Glutamatergic neuron (in vitro differentiated cells): Measurements from ENCODE around the gene SLC39A8. TPM values are rescaled to one million over a fixed set of nuclear protein-coding genes. Genes with fewer than 3 reads are reported as not detected.
"Not testable (repeated sequence)": the region's sequence is repeated elsewhere in the genome, so short reads cannot be mapped to it uniquely, and the experiment has no call there.

Experiments used
- DNase-seq: peaks from one replicate; pipeline ENCODE4 v3.0.0; 2022
- H3K27ac Mint-ChIP-seq: one replicate; pipeline ENCODE4 v1.8.0; 2020; ENCODE audit warnings: mild to moderate bottlenecking, mixed read lengths, inconsistent platforms; ENCODE audit not compliant: unreplicated experiment
- H3K27me3 Mint-ChIP-seq: one replicate; pipeline ENCODE4 v1.8.0; 2020; ENCODE audit warnings: mild to moderate bottlenecking, moderate library complexity, mixed read lengths, inconsistent platforms; ENCODE audit not compliant: unreplicated experiment
- H3K36me3 Mint-ChIP-seq: one replicate; pipeline ENCODE4 v1.8.0; 2020; ENCODE audit warnings: mild to moderate bottlenecking, mixed read lengths, inconsistent platforms; ENCODE audit not compliant: unreplicated experiment
- H3K4me1 Mint-ChIP-seq: one replicate; pipeline ENCODE4 v1.8.0; 2020; ENCODE audit warnings: mild to moderate bottlenecking, low read depth, mixed read lengths, inconsistent platforms; ENCODE audit not compliant: unreplicated experiment
- H3K4me3 Mint-ChIP-seq: one replicate; pipeline ENCODE4 v1.8.0; 2020; ENCODE audit warnings: mild to moderate bottlenecking, mixed read lengths, inconsistent platforms; ENCODE audit not compliant: unreplicated experiment
- H3K9me3 Mint-ChIP-seq: one replicate; pipeline ENCODE4 v1.8.0; 2020; ENCODE audit warnings: mild to moderate bottlenecking, moderate library complexity, mixed read lengths, inconsistent platforms; ENCODE audit not compliant: unreplicated experiment
- CTCF ChIP-seq: fragments of 200-600 bp; sonication (generic); IDR thresholded peaks from one replicate; pipeline ENCODE4 v1.5.0; 2021; ENCODE audit not compliant: partially characterized antibody, unreplicated experiment
- total RNA-seq: library from RNA; stranded (reverse); fragmentation: NEBNext Ultra II Directional; extraction: Animal tissue kit (Norgen Biotek cat#: 25700); gene quantifications from one replicate; pipeline ENCODE4 v1.2.1, GENCODE V29; 2021; ENCODE audit not compliant: unreplicated experiment

SLC39A8 gene
- total RNA-seq, 1 donor from 2014 or later, result 0.83 TPM

DNA sequence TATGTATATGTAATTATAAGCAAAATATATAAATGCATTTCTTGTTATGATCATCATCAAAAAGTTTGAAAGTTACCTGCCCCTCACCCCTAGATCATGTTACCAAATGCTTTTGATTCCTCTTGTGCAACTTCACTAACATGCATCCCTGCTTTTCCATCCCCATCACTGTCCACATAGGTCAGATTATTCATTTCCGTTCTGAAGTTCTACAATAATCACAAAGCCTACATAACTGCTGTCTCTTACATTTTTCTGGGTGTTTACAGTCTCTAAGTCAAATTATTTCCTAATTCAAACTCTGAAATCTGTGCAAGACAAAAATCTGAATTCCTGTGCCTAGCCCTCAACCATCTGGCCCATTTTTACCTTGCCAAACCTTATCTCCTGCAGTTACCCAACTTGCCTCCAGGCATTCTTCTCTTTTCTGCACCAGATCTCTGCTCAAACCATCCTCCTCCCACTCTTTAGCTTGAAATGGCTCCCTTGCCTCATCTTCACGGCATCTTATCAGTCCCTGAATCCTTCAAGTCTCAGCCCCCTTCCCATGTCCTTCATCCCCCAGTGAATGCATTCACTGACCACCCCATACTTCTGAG lies 42.4 kb upstream of the SLC39A8 start:
- DNase-seq, result no peak
- no peak overlapping the region for H3K27ac Mint-ChIP-seq
- no peaks in the 10 kb centered on the region for H3K4me1 Mint-ChIP-seq
- peaks cover 4% of the 10 kb centered on the region for H3K36me3 Mint-ChIP-seq
- H3K4me3 Mint-ChIP-seq, result no peak overlapping the region
- no peak for TF ChIP-seq CTCF
- no peaks in the 10 kb centered on the region for H3K27me3 Mint-ChIP-seq
- H3K9me3 Mint-ChIP-seq, result peaks cover 3% of the 10 kb centered on the region

- no peak for TF ChIP-seq CTCF
- Mint-ChIP-seq H3K36me3 (peaks cover 7% of the 10 kb centered on the region), H3K9me3 (peaks cover 3% of the 10 kb centered on the region), H3K27ac (no peak overlapping the region), H3K27me3 (peaks cover 2% of the 10 kb centered on the region), H3K4me1 (no peaks in the 10 kb centered on the region), H3K4me3 (no peak overlapping the region)
- no peak for DNase-seq
Measured at GRCh38 chr4:102386966-102387365, 41.7 kb upstream of the SLC39A8 start.

DNA sequence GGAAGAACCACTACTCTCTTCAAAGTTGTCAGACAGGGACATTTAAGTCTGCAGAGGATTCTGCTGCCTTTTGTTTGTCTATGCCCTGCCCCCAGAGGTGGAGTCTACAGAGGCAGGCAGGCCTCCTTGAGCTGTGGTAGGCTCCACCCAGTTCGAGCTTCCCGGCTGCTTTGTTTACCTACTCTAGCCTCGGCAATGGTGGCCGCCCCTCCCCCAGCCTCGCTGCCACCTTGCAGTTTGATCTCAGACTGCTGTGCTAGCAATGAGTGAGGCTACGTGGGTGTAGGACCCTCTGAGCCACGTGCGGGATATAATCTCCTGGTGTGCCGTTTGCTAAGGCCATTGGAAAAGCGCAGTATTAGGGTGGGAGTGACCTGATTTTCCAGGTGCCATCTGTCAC lies 35.0 kb upstream of the SLC39A8 start:
- H3K27ac Mint-ChIP-seq, DNase-seq, H3K27me3 Mint-ChIP-seq, H3K4me1 Mint-ChIP-seq, H3K4me3 Mint-ChIP-seq, H3K9me3 Mint-ChIP-seq: not testable (repeated sequence)
- peaks cover 19% of the 10 kb centered on the region for H3K36me3 Mint-ChIP-seq

DNA sequence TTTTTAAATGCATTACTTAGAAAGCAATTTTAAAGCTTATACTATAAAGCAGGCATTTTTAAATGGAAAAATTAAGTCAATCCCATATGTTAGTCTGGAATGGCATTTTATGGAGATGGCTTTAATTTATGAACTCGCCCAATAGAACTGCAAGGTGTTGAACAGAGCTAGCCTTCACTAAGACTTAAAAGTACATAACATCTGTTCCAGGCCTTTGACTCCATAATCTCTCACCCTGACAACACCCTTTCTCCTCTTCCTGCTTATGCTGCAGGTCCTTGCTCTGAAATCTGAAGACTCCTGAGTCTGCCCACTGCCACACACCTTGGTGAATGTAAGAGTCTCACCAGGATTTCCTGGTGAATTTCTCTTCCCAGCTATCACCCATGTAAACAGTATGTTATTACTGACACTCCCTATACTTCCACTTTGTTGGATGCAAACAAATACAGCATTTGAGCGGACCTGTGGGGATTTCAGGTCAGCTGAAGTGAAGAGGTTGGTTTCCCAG lies 17.7 kb upstream of the SLC39A8 start:
- TF ChIP-seq CTCF, result no peak
- no peak for DNase-seq
- no peaks in the 10 kb centered on the region for H3K4me1 Mint-ChIP-seq
- no peaks in the 10 kb centered on the region for H3K36me3 Mint-ChIP-seq
- peaks cover 1% of the 10 kb centered on the region for H3K27me3 Mint-ChIP-seq
- H3K9me3 Mint-ChIP-seq, result no peaks in the 10 kb centered on the region
- H3K4me3 Mint-ChIP-seq, result no peak overlapping the region
- H3K27ac Mint-ChIP-seq, result no peak overlapping the region

GRCh38 chr4:102358128-102358527 lies 12.8 kb upstream of the SLC39A8 start:
- no peak overlapping the region for H3K27ac Mint-ChIP-seq
- TF ChIP-seq CTCF, result no peak
- no peak overlapping the region for H3K4me3 Mint-ChIP-seq
- no peaks in the 10 kb centered on the region for H3K9me3 Mint-ChIP-seq
- H3K36me3 Mint-ChIP-seq, result no peaks in the 10 kb centered on the region
- H3K27me3 Mint-ChIP-seq, result no peaks in the 10 kb centered on the region
- DNase-seq, result no peak
- H3K4me1 Mint-ChIP-seq, result no peaks in the 10 kb centered on the region

- H3K27ac Mint-ChIP-seq, H3K36me3 Mint-ChIP-seq, H3K27me3 Mint-ChIP-seq, H3K4me1 Mint-ChIP-seq, H3K4me3 Mint-ChIP-seq, DNase-seq, H3K9me3 Mint-ChIP-seq: not testable (repeated sequence)
Measured at GRCh38 chr4:102357637-102358036, 12.4 kb upstream of the SLC39A8 start.
